Thoracic aorta (tissue), 2 donors: Measurements from ENCODE around the gene TFF2. TPM values are rescaled to one million over a fixed set of nuclear protein-coding genes. Genes with fewer than 3 reads are reported as not detected.

Experiments used
- ATAC-seq: fragments of 150-250 bp; one replicate; pipeline ENCODE4 v1.8.0; 2017; ENCODE audit warnings: low read depth; ENCODE audit not compliant: insufficient number of reproducible peaks, low FRiP score
- DNase-seq: peaks from one replicate; pipeline ENCODE4 v3.0.0-alpha.2; 2020; ENCODE audit warnings: low spot score
- H3K27ac ChIP-seq, 2 donors: fragments of 200-600 bp; sonication (generic); 1 replicate in 1 of 2; 2 replicates in 1 of 2; pipeline ENCODE4 v1.5.1; 2016; ENCODE audit warnings: mild to moderate bottlenecking in 2 of 2, moderate library complexity in 2 of 2
- H3K27me3 ChIP-seq: fragments of 200-600 bp; sonication (generic); replicated peaks from 2 replicates; pipeline ENCODE4 v1.6.0; 2016; ENCODE audit warnings: mild to moderate bottlenecking; ENCODE audit not compliant: insufficient read depth
- H3K36me3 ChIP-seq: fragments of 200-600 bp; sonication (generic); one replicate; pipeline ENCODE4 v1.5.1; 2016
- H3K4me1 ChIP-seq, 2 donors: fragments of 200-600 bp; sonication (generic); 1 replicate in 1 of 2; 2 replicates in 1 of 2; pipeline versions ENCODE4 v1.5.1 to v1.6.0; 2016; ENCODE audit warnings: low read depth in 2 of 2, mild to moderate bottlenecking in 1 of 2; ENCODE audit not compliant: control insufficient read depth in 1 of 2
- H3K4me3 ChIP-seq: fragments of 200-600 bp; sonication (generic); 2 replicates; pipeline ENCODE4 v1.5.1; 2016; ENCODE audit warnings: mild to moderate bottlenecking
- H3K9me3 ChIP-seq: fragments of 200-600 bp; sonication (generic); 2 replicates; pipeline ENCODE4 v1.5.1; 2016
- total RNA-seq, 2 donors: library from RNA; depleted of rRNA; stranded (reverse); fragments of >200 nt; gene quantifications; one replicate each; pipeline versions ENCODE4 v1.1.0 to v1.2.3, GENCODE V29; 2016
- TF ChIP-seq, protein P1 (sequence below): fragments of 200-600 bp; sonication (generic); IDR thresholded peaks from one replicate; pipeline ENCODE4 v1.5.1; 2019; ENCODE audit warnings: antibody characterized with exemption

Gene TFF2
- total RNA-seq, 2 donors from 2014 or later: 17.0 TPM; not detected in 1

GRCh38 chr21:42358937-42359336 is 8.1 kb upstream of the TFF2 start:
- H3K4me3 ChIP-seq: no peak overlapping the region
- no peaks in the 10 kb centered on the region for H3K27me3 ChIP-seq
- H3K4me1 ChIP-seq: no peaks in the 10 kb centered on the region
- ATAC-seq: no peak
- H3K9me3 ChIP-seq: peaks cover 4% of the 10 kb centered on the region
- no peak for DNase-seq
- H3K27ac ChIP-seq: no peak overlapping the region
- TF ChIP-seq, protein P1, sequence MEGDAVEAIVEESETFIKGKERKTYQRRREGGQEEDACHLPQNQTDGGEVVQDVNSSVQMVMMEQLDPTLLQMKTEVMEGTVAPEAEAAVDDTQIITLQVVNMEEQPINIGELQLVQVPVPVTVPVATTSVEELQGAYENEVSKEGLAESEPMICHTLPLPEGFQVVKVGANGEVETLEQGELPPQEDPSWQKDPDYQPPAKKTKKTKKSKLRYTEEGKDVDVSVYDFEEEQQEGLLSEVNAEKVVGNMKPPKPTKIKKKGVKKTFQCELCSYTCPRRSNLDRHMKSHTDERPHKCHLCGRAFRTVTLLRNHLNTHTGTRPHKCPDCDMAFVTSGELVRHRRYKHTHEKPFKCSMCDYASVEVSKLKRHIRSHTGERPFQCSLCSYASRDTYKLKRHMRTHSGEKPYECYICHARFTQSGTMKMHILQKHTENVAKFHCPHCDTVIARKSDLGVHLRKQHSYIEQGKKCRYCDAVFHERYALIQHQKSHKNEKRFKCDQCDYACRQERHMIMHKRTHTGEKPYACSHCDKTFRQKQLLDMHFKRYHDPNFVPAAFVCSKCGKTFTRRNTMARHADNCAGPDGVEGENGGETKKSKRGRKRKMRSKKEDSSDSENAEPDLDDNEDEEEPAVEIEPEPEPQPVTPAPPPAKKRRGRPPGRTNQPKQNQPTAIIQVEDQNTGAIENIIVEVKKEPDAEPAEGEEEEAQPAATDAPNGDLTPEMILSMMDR: no peak
- no peaks in the 10 kb centered on the region for H3K36me3 ChIP-seq

GRCh38 chr21:42358261-42358660 is 7.5 kb upstream of the TFF2 start:
- H3K27me3 ChIP-seq: no peaks in the 10 kb centered on the region
- H3K4me1 ChIP-seq: no peaks in the 10 kb centered on the region
- H3K4me3 ChIP-seq: no peak overlapping the region
- H3K9me3 ChIP-seq: peaks cover 4% of the 10 kb centered on the region
- DNase-seq (no peak), ATAC-seq (no peak)
- TF ChIP-seq, protein P1: no peak
- no peak overlapping the region for H3K27ac ChIP-seq
- no peaks in the 10 kb centered on the region for H3K36me3 ChIP-seq

DNA sequence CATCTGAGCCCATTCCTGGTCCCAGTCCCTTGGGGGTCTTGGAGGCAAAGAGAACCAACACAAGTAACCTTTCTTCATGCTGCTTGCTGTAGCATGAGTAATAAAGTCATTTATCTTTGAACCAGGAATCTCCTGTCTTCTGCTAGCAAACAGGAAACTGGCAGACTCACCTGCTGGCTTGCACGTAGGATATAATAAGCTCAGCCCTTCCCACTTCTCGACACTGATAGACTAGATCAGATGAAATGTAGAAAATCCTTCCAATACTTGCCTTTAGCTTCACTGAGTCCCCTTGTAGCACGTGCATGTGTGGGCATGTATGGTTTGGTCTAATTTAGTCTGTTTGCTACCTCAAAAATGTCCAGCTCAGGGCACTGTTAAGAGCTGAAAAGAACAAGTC is 6.5 kb upstream of the TFF2 start:
- Histone ChIP-seq H3K4me3 (no peak overlapping the region), H3K27ac (no peak overlapping the region), H3K9me3 (peaks cover 4% of the 10 kb centered on the region), H3K4me1 (no peaks in the 10 kb centered on the region), H3K27me3 (no peaks in the 10 kb centered on the region), H3K36me3 (no peaks in the 10 kb centered on the region)
- DNase-seq: no peak
- TF ChIP-seq, protein P1: no peak
- ATAC-seq: no peak

GRCh38 chr21:42356650-42357049 is 5.9 kb upstream of the TFF2 start:
- Histone ChIP-seq H3K27ac (no peak overlapping the region), H3K36me3 (no peaks in the 10 kb centered on the region), H3K4me1 (no peaks in the 10 kb centered on the region), H3K4me3 (no peak overlapping the region), H3K9me3 (peaks cover 4% of the 10 kb centered on the region), H3K27me3 (no peaks in the 10 kb centered on the region)
- no peak for DNase-seq
- TF ChIP-seq, protein P1: no peak
- no peak for ATAC-seq

DNA sequence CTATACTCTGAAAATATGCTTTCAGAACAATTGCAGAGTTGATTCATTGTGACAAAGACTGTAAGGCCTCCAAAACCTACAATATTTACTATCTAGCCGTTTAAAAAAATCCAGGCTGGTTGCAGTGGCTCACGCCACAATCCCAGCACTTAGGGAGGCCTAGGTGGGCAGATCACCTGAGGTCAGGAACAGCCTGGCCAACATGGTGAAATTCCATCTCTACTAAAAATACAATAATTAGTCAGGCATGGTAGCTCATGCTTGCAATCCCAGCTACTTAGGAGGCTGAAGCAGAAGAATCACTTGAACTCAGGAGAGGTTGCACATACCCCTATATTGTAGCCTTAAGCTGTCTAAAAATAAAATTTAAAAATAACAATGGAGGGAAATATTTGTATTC is 5.3 kb upstream of the TFF2 start:
- DNase-seq: no peak
- TF ChIP-seq, protein P1: no peak
- H3K27ac ChIP-seq: no peak overlapping the region
- H3K4me1 ChIP-seq: no peaks in the 10 kb centered on the region
- no peak for ATAC-seq
- H3K27me3 ChIP-seq: no peaks in the 10 kb centered on the region
- H3K36me3 ChIP-seq: no peaks in the 10 kb centered on the region
- no peak overlapping the region for H3K4me3 ChIP-seq
- peaks cover 4% of the 10 kb centered on the region for H3K9me3 ChIP-seq
